DMS79 (cell line): ENCODE data around the gene FBXO38.
"Not testable (repeated sequence)": the region's sequence is repeated elsewhere in the genome, so short reads cannot be mapped to it uniquely, and the experiment has no call there.

Experiments
- DNase-seq: peaks from one replicate; lab custom pipeline; 2025; lab: John Stamatoyannopoulos, UW

FBXO38 gene

GRCh38 chr5:148433826-148434225 lies 50.1 kb downstream of the FBXO38 start:
- no peak for DNase-seq

GRCh38 chr5:148436029-148436428 lies 52.3 kb downstream of the FBXO38 start:
- DNase-seq: no peak

- no peak for DNase-seq
These were observed 53.5 kb downstream of the FBXO38 start for GRCh38 chr5:148437249-148437648.

DNA sequence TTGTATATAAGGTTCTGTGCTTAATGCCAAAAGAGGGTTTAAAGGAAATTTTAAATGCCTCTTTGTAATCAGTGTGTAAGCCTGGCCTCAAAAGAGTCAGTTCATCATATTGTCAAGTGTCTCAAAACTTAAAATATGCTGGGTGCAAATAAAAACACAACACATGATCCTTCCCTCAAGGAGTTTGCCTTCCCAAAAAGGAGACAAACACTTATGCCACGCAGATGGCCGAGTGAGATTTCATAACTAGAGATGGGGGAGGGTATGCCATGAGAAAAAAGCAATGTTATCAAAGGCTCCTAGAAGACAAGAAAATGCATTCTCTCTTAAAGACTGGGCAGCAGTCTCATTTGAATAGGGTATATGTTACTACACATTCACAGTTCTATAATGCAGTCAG lies 55.2 kb downstream of the FBXO38 start:
- DNase-seq: no peak

DNA sequence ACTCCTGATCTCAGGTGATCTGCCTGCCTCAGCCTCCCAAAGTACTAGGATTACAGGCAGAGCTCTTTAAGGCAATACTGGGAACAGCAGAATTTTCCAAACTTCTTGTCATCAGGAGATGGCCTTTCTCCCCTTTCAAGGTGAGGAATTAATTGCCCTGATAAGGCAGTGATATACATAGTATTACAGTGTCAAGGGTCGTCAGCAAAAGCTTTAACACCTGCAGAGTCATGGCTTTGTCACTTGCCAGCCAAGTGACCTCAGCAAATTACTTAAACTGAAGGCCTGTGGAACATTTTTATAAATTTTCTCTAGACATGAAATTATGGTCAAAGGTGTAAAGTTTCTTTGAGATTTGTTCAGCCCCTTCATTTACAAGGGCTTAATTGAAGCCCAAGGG lies 59.5 kb downstream of the FBXO38 start:
- no peak for DNase-seq

- no peak for DNase-seq
These were observed 60.2 kb downstream of the FBXO38 start for GRCh38 chr5:148443998-148444397.

DNA sequence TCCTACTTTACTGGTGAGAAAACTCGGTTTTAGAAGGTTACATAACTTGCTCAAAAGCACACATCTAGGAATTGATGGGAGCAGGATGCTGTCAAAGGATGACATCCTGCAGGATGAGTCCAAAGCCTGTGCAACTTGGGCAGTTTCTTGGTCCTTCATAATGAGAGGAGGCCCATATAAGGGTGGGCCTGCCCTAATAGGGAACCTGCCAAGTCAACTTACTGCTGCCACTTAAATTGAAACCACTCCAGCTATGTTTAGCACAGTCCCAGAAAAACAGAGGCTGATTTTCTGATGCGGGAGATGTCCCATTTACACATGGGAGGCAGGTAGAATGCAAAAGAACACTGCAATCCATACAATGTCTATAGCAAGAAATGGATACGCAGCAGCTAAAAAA lies 61.8 kb downstream of the FBXO38 start:
- no peak for DNase-seq

DNA sequence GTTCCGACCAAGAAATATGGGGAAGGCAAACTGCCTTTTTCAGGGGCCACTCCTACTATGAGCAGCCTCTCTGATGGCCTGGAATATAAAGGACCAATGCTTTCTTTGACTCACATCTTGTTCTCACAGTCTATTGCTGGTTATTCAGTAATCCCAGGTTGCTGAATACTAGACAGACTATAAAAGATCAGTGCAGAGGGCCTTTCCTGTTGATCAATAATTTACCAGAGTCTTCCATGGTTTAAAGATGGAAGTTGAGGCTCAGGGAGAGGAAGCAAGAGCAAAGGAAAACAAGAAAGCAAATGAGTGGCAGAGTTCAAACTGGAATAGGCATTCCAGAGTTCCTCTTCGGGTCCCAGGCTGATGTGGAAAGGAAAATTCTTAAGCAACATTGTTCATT lies 62.9 kb downstream of the FBXO38 start:
- DNase-seq: no peak

DNA sequence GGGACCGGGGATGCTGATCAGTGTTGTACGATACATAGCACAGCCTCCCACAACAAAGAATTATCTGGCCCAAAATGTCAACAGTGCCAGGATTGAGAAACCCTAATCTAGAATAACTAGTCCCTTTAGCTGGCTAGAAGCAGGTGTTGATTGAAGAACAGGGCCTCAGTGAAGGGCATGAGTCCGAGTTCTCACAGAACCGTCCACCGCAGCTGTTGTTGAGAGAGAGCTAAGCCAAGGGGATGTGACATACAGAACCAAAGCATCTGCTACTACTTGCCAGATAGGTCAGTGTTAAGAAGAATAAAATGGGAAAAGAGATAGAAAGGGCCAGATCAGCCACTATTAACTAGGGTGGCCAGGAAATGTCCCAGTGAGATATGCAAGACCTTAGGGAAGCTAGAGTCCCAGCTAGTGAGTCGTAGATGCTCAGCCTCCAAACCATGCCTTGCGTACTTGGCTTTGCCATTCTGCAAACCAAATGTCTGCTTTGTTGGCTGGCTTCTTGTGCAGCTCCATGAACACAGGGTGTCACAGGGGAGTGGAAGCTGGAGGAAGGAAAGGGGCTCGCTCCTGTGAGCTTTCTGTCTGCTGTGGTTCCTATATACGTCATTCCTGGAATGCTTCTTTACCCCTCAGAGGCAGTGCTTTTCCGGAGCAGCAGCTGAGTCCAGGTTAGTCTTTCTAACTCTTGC lies 68.9 kb downstream of the FBXO38 start:
- no peak for DNase-seq

DNA sequence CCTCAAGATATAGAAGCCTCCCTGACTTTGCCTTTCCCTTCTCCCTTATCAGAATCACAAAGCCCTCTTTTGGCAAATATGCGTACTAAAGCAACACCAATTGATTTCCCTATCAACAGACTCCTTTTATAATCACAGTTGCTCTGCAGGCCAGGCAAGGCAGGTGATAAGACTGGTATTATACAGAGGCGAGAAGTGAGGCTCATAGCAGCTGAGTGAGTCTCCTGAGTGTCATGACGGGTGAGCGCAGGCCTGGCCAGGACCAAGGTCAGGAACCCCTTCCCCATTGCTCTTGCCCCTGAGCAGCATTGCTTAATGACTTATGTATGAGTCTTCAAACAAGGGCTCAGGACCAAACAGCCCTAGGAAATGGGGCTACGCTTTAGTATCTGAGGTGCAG lies 70.8 kb downstream of the FBXO38 start:
- no peak for DNase-seq

DNA sequence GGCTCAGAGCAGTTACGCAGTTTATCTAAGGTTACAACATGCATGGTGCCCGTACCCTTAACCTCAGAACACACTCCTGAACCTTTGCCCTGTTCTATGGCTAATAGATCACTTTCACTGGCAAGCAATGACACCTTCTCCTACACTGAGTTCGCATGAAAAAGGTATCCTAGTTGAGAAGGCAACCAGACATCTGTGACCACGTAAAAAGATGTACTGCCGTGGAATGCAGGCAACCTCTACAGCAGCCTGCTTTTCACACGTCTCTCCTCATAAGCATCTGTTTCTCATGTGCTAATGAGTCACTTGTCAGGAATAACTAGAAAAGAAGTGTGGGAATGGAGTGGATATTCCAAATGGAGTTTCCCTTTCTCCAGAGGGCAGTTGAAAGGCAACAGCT lies 71.4 kb downstream of the FBXO38 start:
- DNase-seq: no peak

DNA sequence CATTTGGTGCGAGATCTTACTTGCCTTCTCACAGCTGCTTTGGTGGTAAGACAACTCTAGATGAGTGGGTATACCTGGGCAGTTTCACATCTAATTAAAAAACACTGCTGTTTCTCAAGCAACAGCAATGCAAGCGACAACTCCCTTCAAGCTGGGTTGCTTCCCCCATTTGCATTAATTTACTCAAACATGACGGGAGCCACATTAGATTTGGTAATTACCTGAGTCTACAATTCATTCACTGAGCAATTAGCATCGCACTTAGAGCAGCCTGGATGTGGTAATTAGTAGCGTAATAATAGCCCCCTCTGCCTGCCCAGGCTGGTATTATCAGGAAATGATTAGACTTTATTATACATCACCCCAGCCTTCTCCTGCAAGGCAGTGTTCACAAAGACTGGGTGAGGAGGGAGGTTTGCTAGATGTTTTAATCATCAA lies 73.4 kb downstream of the FBXO38 start:
- DNase-seq: no peak

DNA sequence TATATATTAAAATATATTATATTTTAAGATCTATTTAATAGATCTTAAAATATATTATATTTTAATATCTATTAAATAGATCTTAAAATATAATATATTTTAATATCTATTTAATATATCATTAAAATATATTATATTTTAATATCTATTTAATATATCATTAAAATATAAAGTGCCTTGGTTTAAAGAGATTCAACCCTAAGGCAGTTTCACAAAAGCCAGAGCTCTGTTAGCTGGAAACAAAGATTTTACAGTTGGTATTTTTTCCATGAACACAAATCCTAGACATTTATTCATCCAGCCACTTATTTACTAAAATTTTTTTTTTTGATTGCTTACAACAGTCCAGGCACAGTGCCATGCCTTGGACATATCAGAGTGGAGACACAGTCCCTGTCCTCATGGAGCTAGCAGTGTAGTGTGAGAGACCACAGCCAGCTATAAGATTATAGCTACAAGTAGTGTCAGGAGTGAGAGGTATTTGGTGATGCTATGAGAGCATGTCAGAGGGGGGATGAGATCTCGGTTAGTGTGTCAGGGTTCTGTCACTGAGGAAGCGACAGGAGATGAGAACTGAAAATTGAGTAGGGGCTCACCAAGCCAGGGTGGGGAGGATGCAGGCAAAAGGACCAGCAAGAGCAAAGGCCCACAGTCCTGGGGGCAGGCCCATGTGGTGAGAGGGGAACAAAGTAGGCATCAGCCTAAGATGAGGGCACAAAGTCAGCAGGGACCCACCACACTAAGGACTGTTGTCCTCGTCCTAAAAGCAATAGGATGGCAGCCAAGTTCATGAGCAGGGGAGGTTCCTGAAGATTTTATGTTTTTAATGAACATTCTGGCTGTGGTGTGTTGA lies 74.5 kb downstream of the FBXO38 start:
- DNase-seq: no peak

GRCh38 chr5:148459669-148460068 lies 75.9 kb downstream of the FBXO38 start:
- no peak for DNase-seq

GRCh38 chr5:148465381-148466235 lies 81.8 kb downstream of the FBXO38 start:
- no peak for DNase-seq

GRCh38 chr5:148466236-148466580 lies 82.5 kb downstream of the FBXO38 start:
- no peak for DNase-seq

DNA sequence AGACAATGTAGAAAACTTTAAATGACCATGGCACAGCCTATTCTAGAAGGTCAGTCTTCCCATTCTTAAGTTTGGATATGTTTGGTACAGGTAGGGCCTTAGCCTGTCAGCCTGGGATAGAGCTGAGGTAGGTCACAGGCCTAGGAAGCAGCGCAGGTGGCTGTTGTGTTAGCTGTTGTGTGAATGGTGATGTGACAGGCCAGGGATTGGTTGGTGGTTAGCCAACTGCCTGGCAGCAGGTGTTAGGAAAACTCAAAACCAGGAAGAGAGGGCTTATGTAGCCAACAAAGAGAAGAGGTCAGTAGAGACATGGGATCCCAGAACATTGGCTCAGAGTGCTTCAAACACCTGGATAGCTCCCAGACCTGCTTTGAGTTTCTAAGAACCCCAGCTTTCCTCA lies 84.2 kb downstream of the FBXO38 start:
- no peak for DNase-seq

- not testable (repeated sequence) for DNase-seq
These were observed 85.0 kb downstream of the FBXO38 start for GRCh38 chr5:148468746-148469145.

DNA sequence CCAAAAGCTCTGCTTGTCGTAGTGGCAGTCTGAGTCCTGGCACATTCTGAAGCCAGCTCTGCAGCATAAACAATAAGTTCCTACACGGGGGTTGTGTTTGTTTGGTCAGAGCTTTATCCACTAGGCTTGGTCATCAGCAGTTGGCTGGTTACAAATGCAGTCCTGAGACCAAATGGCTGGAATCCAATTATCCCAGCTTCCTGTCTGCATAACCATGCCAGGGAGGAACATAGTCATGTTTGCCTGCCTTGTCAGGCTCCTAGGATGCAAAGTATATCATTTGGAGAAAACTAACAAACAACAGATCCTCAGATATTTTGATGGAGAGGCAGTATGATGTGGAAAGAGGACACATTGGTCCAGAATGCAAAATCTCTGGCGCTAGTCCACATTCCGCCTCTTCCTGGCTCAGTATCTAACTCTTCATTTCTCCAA lies 85.8 kb downstream of the FBXO38 start:
- no peak for DNase-seq

DNA sequence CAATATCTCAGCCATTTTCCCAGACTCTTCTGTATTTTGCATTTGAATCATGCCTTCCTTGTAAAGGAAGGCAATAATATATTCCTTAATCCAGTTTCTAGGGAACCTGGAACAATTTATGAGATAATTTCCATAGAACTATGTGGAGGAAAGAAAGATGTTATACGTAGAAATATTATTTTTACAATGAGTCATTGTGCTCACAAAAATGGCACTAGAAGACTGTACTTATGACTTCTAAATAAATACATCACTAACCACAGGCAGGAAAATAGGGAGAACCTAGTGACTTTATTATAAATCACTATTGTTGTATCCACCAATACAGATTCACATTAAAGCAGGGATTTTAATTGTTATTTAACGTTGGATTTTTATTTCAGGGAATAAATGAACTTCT lies 87.6 kb downstream of the FBXO38 start:
- no peak for DNase-seq

DNA sequence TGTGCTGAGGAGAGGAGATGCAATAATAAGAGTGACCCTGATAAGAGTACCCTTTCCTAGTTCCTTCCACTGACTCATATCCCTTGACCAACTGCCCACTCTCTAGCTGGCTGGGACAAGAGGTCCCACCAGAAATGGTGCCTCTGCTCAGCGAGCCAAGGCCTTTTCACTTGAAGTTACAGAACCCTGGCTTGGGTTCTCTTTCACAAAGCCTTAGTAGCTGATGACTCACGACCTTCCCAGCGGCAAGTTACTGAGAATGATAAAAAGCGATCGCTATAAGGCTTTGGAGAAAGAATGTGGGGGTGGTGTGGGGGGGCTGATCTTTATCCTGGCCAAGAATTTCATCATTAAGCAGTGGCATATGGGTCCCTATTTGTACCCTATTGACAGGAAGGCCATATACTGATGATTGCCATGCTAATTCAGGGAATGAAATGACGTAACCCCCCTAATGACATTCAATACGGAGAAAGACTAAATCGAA lies 90.3 kb downstream of the FBXO38 start:
- DNase-seq: no peak

- DNase-seq: no peak
These were observed 92.5 kb downstream of the FBXO38 start for GRCh38 chr5:148476302-148476701.
